B cell (primary cell): Measurements from ENCODE around the gene PSMG2. TPM values are rescaled to one million over a fixed set of nuclear protein-coding genes. Genes with fewer than 3 reads are reported as not detected.

ENCODE experiments used
- ATAC-seq: fragments of 200-7000 bp; cut with Tn5 transposase; one replicate; pipeline ENCODE4 v1.10.0; 2021; ENCODE audit warnings: low read depth, mild to moderate bottlenecking, moderate number of reproducible peaks, moderate library complexity
- CTCF ChIA-PET: fragments of 350-600 bp; sonication (Branson Sonifier 250); formaldehyde crosslinking; loops from one replicate; lab custom pipeline; 2021; ENCODE audit warnings: antibody characterized with exemption, inconsistent platforms; lab: Charles Lee
- POLR2A ChIA-PET: fragments of 350-600 bp; sonication (Branson Sonifier 250); formaldehyde crosslinking; loops from one replicate; lab custom pipeline; 2021; ENCODE audit warnings: antibody characterized with exemption; lab: Charles Lee
- DNase-seq: peaks from one replicate; pipeline ENCODE4 v3.0.0; 2013
- H2AFZ ChIP-seq: 2 replicates; pipeline ENCODE4 v1.6.1; 2012; ENCODE audit warnings: mild to moderate bottlenecking, low read depth, low read length; ENCODE audit not compliant: insufficient read depth, poor library complexity, severe bottlenecking
- H3K27ac ChIP-seq, 2 donors: 1 replicate in 1 of 2; 2 replicates in 1 of 2; pipeline ENCODE4 v1.5.1; 2012 to 2013; ENCODE audit warnings: low read length in 2 of 2, mild to moderate bottlenecking in 2 of 2, moderate library complexity in 1 of 2
- H3K27me3 ChIP-seq, 4 experiments: fragments of 200-600 bp in 1 of 4; sonication (generic) in 1 of 4; replicated peaks in 1 of 4; 1 replicate in 2 of 4; 2 replicates in 2 of 4; pipeline versions ENCODE4 v1.6.1 to v1.7.0; 2013 to 2016; ENCODE audit warnings: low read length in 3 of 4, mild to moderate bottlenecking in 2 of 4, mixed read lengths in 1 of 4, moderate library complexity in 1 of 4; ENCODE audit not compliant: insufficient read depth in 4 of 4, control insufficient read depth in 3 of 4; ENCODE audit errors: control extremely low read depth in 1 of 4
- H3K36me3 ChIP-seq, 2 experiments: replicated peaks in 1 of 2; 1 replicate in 1 of 2; 2 replicates in 1 of 2; pipeline versions ENCODE4 v1.6.1 to v1.7.1; 2013; ENCODE audit warnings: low read length in 1 of 2; ENCODE audit not compliant: insufficient read depth in 2 of 2, control insufficient read depth in 1 of 2; ENCODE audit errors: control extremely low read depth in 1 of 2, extremely low read depth in 1 of 2
- H3K4me1 ChIP-seq, 2 donors: fragments of 200-600 bp in 1 of 2; sonication (generic) in 1 of 2; 1 replicate in 1 of 2; 2 replicates in 1 of 2; pipeline versions ENCODE4 v1.5.1 to v1.6.1; 2013 to 2017; ENCODE audit warnings: low read length in 2 of 2; ENCODE audit not compliant: control insufficient read depth in 2 of 2, insufficient read depth in 2 of 2
- H3K4me2 ChIP-seq: replicated peaks from 2 replicates; pipeline ENCODE3; 2012; ENCODE audit warnings: mild to moderate bottlenecking, low read depth, low read length; ENCODE audit not compliant: poor library complexity, severe bottlenecking
- H3K4me3 ChIP-seq, 5 experiments: fragments of 200-600 bp in 1 of 5; sonication (generic) in 1 of 5; 1 replicate in 3 of 5; 2 replicates in 2 of 5; pipeline versions ENCODE4 v1.5.1 to v1.7.0; 2011 to 2016; ENCODE audit warnings: low read length in 4 of 5, mild to moderate bottlenecking in 4 of 5, low read depth in 2 of 5, control low read depth in 1 of 5, moderate library complexity in 1 of 5; ENCODE audit not compliant: insufficient read depth in 1 of 5; ENCODE audit errors: control extremely low read depth in 1 of 5, extremely low read depth in 1 of 5
- H3K79me2 ChIP-seq: fragments of 200-600 bp; sonication (generic); one replicate; pipeline ENCODE4 v1.6.0; 2016; ENCODE audit warnings: low read length; ENCODE audit not compliant: control insufficient read depth, insufficient read depth
- H3K9ac ChIP-seq: fragments of 200-600 bp; sonication (generic); 2 replicates; pipeline ENCODE4 v1.6.1; 2017; ENCODE audit warnings: mild to moderate bottlenecking, low read length, moderate library complexity
- H3K9me3 ChIP-seq, 3 donors: one replicate each; pipeline versions ENCODE4 v1.6.1 to v1.7.1; 2013; ENCODE audit warnings: low read length in 2 of 3; ENCODE audit not compliant: control insufficient read depth in 2 of 3, insufficient read depth in 1 of 3; ENCODE audit errors: control extremely low read depth in 1 of 3
- H4K20me1 ChIP-seq: 2 replicates; pipeline ENCODE4 v1.6.0; 2012; ENCODE audit warnings: mild to moderate bottlenecking, low read length; ENCODE audit not compliant: insufficient read depth, control insufficient read depth, poor library complexity, severe bottlenecking
- H3K27ac Mint-ChIP-seq: one replicate; pipeline ENCODE4 v1.8.0; 2021; ENCODE audit warnings: mixed read lengths
- H3K27me3 Mint-ChIP-seq: one replicate; pipeline ENCODE4 v1.8.0; 2021; ENCODE audit warnings: mixed read lengths
- H3K4me1 Mint-ChIP-seq: one replicate; pipeline ENCODE4 v1.8.0; 2021; ENCODE audit warnings: mixed read lengths
- H3K4me3 Mint-ChIP-seq: one replicate; pipeline ENCODE4 v1.8.0; 2021; ENCODE audit warnings: mixed read lengths
- H3K9me3 Mint-ChIP-seq: one replicate; pipeline ENCODE4 v1.8.0; 2022; ENCODE audit warnings: mixed read lengths; ENCODE audit not compliant: insufficient read depth
- CTCF ChIP-seq: fragments of 200-600 bp; IDR thresholded peaks from one replicate; pipeline ENCODE4 v1.8.0; 2022; ENCODE audit warnings: antibody characterized with exemption, mild to moderate bottlenecking
- EZH2 ChIP-seq: IDR thresholded peaks from 2 replicates; pipeline ENCODE4 v1.6.1; 2012; ENCODE audit warnings: borderline replicate concordance, low read depth, mild to moderate bottlenecking, moderate library complexity, low read length; ENCODE audit not compliant: insufficient read depth, poor library complexity, severe bottlenecking
- WGBS: methylation state at CpG from one replicate; pipeline ENCODE4 v1.1.5; 2013; ENCODE audit warnings: missing lambda C conversion rate; ENCODE audit not compliant: insufficient coverage; 5-methylcytosine and 5-hydroxymethylcytosine counted together
- intact Hi-C: fragments of 100-400 bp; cut with micrococcal nuclease; formaldehyde crosslinking; loops from one replicate; pipeline ENCODE4 v1.10.0; 2022
- polyA plus RNA-seq: library from polyadenylated mRNA; depleted of rRNA; stranded (reverse); fragments of >200 nt; gene quantifications from 2 replicates; pipeline ENCODE4 v1.2.3, GENCODE V29; 2012
- total RNA-seq, 2 donors: library from RNA; stranded (reverse); fragments of 120-200 nt in 1 of 2; gene quantifications; 1 replicate in 1 of 2; 2 replicates in 1 of 2; pipeline versions ENCODE4 v1.2.3 to v1.2.4, GENCODE V29; 2013 to 2022

The PSMG2 gene
- total and polyA plus RNA-seq, 2 donors (not counting 1 experiment from before 2014, with no cell fraction given): 31.8 to 64.1 TPM

GRCh38 chr18:12737243-12737902, 34.5 kb downstream of the PSMG2 start:
- H2AFZ ChIP-seq: no peak overlapping the region
- intact Hi-C loops: no loop called here
- no peaks in the 10 kb centered on the region for H3K4me1 ChIP-seq
- DNase-seq (no peak), ATAC-seq (no peak)
- H3K4me3 Mint-ChIP-seq: no peak overlapping the region
- H3K4me1 Mint-ChIP-seq: no peaks in the 10 kb centered on the region
- POLR2A ChIA-PET: no interaction called here
- no peak overlapping the region for H3K27ac Mint-ChIP-seq
- no peak overlapping the region for H3K4me2 ChIP-seq
- no peaks in the 10 kb centered on the region for H3K27me3 Mint-ChIP-seq
- no peaks in the 10 kb centered on the region for H3K36me3 ChIP-seq
- no peaks in the 10 kb centered on the region for H3K27me3 ChIP-seq
- H3K9ac ChIP-seq: no peak overlapping the region
- TF ChIP-seq EZH2 (no peak), CTCF (no peak)
- H3K9me3 ChIP-seq: no peaks in the 10 kb centered on the region
- no peaks in the 10 kb centered on the region for H3K9me3 Mint-ChIP-seq
- H3K4me3 ChIP-seq: no peak overlapping the region
- WGBS: 82% methylated on average over 13 of the region's 19 CpGs
- H4K20me1 ChIP-seq: no peaks in the 10 kb centered on the region
- no peak overlapping the region for H3K27ac ChIP-seq
- CTCF ChIA-PET: interaction anchor here (1.2 to 1.9 kb wide), 2 partner anchors 10 to 197 kb away, joined by 3 to 11 read pairs; no protein-coding TSS in a partner anchor
- H3K79me2 ChIP-seq: no peaks in the 10 kb centered on the region

- intact Hi-C loops: no loop called here
Measured at GRCh38 chr18:12741351-12741750, 38.5 kb downstream of the PSMG2 start.

More at GRCh38 chr18:12741351-12741750, 38.5 kb downstream of the PSMG2 start:
- Mint-ChIP-seq H3K4me3 (no peak overlapping the region), H3K9me3 (no peaks in the 10 kb centered on the region), H3K27ac (no peak overlapping the region), H3K27me3 (no peaks in the 10 kb centered on the region), H3K4me1 (no peaks in the 10 kb centered on the region)
- DNase-seq (no peak), ATAC-seq (no peak)
- POLR2A ChIA-PET: no interaction called here
- CTCF ChIA-PET: interaction anchor here (6.0 to 7.0 kb wide), 2 partner anchors 152 to 194 kb away, joined by 69 to 94 read pairs; no protein-coding TSS in a partner anchor
- Histone ChIP-seq H2AFZ (no peak overlapping the region), H3K36me3 (no peaks in the 10 kb centered on the region), H3K27ac (no peak overlapping the region), H3K4me3 (no peak overlapping the region), H3K4me1 (no peaks in the 10 kb centered on the region), H3K9me3 (no peaks in the 10 kb centered on the region), H4K20me1 (no peaks in the 10 kb centered on the region), H3K4me2 (no peak overlapping the region), H3K79me2 (no peaks in the 10 kb centered on the region), H3K27me3 (no peaks in the 10 kb centered on the region), H3K9ac (no peak overlapping the region)
- 79% methylated on average over 2 of the region's 6 CpGs for WGBS
- TF ChIP-seq EZH2: no peak
- TF ChIP-seq CTCF: no peak
